HG02798 (cell line): ENCODE results near the gene TMEM179.

Experiments used
- ATAC-seq: cut with Tn5 transposase; IDR thresholded peaks from one replicate; pipeline ENCODE4 v1.9.1; 2021; ENCODE audit warnings: mild to moderate bottlenecking; ENCODE audit not compliant: unreplicated experiment, poor library complexity

Gene TMEM179

GRCh38 chr14:104547998-104548700 lies 56.4 kb downstream of the TMEM179 start:
- ATAC-seq = no peak

GRCh38 chr14:104547310-104547997 lies 57.1 kb downstream of the TMEM179 start:
- no peak for ATAC-seq

- no peak for ATAC-seq
Observed at GRCh38 chr14:104546591-104547309, 57.8 kb downstream of the TMEM179 start.

GRCh38 chr14:104545942-104546501 lies 58.5 kb downstream of the TMEM179 start:
- no peak for ATAC-seq

- ATAC-seq = no peak
Observed at GRCh38 chr14:104545151-104545941, 59.2 kb downstream of the TMEM179 start.

- no peak for ATAC-seq
Observed at GRCh38 chr14:104544362-104544961, 60.1 kb downstream of the TMEM179 start.

GRCh38 chr14:104542871-104543830 lies 61.4 kb downstream of the TMEM179 start:
- no peak for ATAC-seq

- ATAC-seq = no peak
Observed at GRCh38 chr14:104541905-104542465, 62.6 kb downstream of the TMEM179 start.
